GM18909 (cell line): ENCODE results near the gene XYLT1.

Source experiments
- ATAC-seq: cut with Tn5 transposase; IDR thresholded peaks from one replicate; pipeline ENCODE4 v1.9.1; 2021; ENCODE audit warnings: mild to moderate bottlenecking; ENCODE audit not compliant: unreplicated experiment, poor library complexity

The XYLT1 gene

DNA sequence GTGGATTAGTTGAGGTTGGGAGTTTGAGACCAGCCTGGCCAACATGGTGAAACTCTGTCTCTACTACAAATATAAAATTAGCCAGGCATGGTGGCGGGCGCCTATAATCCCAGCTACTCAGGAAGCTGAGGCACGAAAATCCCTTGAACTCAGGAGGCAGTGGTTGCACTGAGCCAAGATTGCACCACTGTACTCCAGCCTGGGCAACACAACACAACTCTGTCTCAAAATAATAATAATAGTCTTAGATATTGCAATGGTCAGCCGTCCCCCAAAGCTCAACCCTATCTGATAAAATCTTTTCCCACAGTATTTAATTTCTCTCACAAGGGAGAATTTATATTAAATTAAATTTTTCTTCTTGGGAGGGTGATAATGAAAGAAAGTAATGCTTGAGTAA lies 169.6 kb downstream of the XYLT1 start:
- no peak for ATAC-seq

DNA sequence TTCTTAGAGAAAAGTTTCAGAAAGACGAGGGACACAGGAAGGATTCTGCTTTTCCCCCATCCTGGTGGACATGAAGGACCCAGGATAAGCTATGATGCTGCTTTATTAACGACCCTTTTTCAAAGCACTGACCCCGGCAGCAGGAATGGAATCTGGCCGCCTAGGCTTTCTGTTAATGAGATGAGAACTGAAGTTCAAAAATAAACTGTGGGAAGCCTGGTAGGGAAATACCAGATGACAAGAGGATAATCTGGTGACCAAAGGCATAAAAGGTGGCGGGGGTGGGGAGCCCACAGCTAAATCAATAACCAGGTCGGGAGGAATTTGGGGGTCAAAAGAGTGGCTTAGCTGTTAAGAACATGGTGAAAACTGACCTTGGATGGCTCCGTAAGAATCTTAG lies 171.0 kb downstream of the XYLT1 start:
- no peak for ATAC-seq

DNA sequence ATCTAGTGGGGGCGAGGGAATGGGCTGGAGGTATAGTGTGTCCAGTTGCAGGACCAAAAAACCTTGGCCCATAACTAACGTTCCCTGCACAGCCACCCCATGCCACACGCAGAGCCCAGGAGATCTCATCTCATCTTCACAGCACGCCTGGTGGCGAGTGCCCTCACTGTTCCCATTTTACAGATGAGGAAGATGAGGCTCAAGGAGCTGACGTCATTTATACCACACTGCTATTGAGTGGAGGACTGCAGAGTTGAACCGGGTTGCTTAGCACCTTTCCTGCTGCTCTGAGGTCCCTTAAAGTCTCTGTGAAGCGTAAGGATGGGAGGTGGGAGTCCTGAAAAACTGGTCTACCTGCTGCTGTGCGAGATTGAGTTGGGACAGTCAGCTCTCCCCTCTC lies 172.5 kb downstream of the XYLT1 start:
- ATAC-seq, result no peak

DNA sequence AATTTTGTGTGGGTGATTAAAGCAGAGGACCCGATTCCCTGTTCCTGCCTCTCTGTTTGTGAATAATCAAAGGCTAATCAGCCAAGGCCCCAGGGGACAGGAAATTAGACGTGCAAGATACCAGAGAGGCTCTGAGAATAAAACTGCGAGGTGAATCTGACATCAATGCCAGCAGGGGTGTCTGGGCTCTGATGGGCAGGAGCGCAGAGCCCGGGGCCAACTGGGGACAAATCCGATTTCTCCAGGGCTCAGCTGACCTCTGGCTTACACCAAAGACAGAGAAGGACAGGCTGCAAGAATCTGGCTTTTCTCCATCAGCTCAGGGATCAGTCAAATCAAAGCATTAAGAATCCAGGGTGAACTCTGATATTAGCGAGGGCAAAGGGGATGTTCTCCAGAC lies 174.3 kb downstream of the XYLT1 start:
- no peak for ATAC-seq

DNA sequence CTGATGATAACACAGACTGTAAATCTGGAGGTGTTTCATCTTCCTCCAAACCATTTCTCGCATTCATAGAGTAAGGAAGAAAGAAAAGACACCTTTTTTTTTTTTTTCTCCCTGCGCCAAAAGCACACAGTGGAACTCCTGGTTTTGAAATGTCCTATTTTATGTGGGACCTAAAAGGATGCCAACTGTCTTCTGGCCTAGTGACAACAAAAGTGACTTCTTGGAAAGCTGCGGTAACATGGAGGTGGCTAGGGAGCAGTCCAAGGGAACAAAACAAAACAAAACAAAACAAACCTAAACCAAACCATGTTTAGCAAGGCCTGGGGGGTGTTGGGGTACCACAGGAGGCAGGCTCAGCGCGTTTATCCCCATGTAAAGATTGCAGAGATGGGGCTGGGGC lies 174.8 kb downstream of the XYLT1 start:
- ATAC-seq, result no peak

DNA sequence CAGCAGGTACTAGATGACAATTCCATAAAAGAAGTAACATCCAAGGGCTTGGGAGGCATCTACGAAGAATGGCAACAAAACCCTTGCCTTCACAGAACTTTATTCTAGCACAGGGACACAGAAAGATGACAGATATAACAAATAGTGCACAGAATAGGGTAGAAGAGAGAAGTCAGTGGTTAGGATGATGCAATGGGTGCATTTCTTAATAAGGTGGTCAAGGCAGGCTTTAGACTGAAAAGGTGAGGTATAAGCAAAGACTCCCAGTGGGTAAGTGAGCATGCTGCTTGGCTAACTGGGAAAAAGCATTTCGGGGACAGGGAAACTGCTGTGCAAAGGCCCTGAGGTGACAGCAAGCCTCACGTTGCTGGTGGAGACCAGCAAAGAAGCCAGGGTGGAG lies 175.9 kb downstream of the XYLT1 start:
- ATAC-seq, result no peak

DNA sequence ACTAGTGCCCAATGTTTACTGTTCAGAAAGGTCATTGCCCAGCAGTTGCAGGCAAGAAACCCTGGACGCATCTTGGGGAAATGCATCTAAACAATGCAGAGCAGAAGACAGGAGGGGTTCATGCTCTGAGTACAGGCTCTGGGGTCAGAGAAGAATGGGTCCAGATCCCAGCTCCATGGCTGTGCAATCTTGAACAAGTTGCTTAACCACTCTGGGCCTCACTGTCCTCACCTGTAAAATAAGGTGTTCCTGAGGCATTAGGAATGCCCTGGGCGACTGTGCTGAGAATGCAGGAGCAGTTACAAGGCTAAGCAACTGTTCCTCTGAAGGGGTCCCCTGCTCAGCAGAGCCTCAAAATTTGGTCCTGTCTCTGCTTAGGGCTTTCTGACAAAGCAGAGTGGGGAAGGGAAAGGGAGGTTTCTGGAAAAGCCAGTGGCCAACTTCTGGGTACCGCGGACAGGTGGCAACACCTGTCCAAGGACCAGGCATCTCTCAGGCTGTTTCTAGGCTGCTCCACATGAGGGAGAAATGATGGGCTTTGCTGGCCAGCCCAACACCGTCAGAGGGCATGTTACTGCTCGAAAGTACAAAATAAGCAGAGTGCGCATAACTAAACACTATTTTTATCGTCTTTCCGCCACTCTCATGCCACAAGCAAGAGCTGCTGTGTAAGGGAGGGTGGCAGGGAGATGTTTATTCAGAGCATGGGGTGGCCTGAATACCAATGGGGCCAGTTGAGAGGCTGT lies 176.8 kb downstream of the XYLT1 start:
- no peak for ATAC-seq

DNA sequence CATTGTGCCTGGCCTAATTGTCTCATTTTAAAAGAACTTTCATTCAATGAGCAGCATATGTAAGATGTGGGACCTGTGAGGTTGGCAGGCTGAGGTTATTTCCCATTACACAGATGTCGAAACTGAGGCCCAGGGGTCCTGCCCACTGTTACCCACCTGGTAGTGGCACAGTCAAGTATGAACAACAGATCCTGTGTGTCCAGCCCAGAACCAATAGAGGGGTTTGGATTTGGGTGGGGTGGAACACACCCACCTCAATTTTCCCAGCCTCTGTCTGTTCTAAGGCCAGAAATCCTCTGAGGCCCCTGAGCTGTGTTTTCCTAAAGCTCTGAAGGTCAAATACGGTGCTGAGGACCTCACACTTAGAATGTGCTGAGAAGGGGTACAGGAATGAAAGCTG lies 179.5 kb downstream of the XYLT1 start:
- no peak for ATAC-seq

DNA sequence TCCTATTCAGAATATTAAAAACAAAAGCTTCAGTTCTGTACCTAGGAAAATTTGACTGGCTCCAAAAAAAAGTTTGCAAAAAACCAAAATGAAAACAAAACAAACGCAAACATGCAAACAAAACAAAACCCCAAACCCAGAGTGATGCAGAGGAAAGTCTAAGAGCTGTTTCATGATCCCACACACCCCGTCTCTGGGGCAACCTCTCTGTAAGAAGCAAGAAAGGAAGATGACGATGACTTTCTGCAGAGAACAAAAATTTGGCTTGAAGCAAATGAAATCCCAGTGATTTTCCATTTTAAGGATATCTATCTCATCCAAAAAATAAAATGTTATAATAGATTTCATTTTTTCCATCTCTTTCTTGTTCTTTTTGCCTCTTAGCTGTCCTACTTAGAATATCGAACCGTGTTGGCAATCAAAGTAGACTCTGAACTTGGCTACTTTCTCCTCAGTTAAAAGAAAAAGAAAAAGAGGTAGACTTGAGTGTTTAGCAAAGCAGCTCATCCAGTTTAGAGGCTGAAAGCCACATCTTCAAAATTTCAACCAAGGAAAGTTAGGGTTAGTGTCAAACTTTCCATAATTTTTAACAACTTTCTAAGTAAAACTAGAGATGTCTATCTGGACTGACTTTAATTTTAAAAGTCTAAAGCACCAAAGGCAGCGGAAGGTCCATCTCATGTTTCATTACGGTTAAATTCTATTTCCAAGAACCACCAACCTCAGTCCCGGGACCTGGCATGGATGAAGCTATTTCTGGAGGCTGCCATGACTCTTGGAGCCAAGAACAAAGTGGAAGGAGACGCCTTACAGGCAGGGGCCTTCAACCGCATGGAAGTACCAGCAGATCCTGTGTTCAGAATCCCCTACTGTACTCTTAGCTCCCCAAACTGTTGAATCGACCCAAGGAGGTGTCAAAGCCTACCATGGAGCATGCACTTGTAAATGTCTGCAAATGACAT lies 180.8 kb downstream of the XYLT1 start:
- no peak for ATAC-seq

DNA sequence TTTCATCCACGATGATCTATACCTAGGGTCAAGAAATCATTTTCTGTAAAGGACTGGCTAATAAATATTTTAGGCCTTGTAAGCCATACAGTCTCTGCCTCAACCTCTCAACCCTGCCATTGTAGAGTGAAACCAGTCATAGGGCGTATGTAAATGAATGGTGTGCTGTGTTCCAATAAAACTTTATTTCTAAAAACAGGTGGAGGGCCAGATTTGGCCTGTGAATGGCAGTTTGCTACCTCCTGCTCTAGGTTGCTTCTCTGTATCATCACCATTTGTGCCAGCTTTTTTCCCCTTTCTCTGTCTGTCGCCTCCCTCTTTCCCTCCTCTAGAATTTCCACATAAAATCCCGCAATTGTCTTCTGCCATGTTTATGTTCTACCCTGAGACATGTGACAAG lies 181.7 kb downstream of the XYLT1 start:
- no peak for ATAC-seq

DNA sequence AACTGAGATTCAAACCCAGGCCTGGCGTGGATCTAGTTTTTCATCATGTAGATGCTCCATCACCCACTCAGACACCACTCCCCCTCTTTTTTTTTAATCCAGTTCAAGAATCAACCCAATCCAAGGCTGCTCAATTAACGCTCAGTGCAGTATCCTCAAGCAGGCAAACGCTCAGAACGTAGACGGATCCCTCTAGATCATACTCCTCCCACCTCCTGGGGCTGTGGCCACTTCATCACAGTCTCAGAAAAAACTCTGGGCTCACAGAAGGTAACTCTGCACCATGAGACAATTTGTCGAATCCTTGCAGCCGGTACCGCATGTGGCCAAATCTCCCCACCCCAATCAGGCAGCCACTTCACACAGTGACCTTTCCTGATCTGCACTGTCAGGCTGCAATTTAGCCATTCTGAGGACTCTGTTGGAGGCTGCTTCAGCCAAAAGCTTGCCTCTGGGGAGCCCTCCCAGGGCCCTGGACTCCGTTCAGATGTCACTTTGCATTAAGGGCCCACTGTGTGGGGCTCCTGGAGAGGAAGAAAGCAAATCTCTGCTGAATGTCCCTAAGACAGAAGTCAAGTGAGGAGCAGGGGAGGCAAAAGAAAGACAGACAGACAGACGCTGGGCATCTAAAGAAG lies 183.5 kb downstream of the XYLT1 start:
- ATAC-seq, result no peak

DNA sequence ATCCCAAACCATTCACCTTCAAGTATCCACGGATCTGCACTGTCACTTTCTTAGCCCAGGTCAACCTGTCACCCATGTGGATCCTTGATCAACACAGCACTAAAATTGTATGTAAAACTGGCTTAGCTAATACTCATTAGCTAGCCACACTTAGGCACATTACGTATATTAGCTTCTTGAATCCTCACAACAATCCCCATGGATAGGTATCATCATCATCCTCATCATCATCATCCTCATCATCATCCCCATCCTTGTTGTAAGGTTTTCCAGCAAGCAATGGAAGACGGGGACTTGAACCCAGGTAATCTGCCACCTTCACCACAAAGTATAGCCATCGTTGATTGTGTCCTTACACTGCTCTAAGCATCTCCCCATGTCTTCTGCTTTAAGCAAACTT lies 184.3 kb downstream of the XYLT1 start:
- no peak for ATAC-seq

DNA sequence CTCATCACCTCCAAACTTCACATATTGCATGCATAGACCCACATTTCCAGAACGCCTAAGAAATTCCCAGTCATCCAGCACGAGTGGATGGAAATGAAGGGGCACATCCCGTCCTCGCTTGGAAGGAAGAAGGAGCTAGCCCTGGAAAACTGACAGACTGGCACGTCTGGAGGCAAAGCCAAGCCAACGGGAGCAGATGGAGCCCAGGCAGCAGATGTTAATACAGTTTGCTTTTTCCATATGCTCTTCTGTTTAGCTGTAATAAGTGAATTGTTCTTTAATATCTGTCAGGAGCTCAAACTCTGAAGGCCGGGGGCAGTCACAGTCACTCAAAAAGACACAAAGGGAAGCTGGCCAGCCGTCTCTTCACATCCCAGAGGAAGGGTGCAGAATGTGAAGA lies 187.7 kb downstream of the XYLT1 start:
- no peak for ATAC-seq

DNA sequence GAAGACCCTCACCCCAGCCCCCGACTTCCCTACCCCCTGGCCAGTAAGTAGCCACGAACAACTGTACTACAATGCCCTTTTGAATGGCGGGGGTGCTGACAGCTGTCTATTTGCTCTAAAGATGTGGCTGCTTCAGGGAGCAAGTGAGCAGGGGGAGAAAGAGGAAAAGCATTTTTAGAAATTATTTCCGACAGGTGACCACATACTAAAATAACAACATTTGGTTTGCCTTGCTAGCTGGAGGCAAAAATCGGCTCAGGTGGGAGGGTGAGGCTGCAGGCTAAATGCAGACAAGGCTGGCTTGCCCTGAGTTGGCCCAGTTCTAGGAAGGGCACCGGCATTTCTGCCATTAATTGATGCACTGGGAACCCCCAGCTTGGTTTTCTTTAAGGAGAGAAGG lies 188.5 kb downstream of the XYLT1 start:
- ATAC-seq, result no peak

DNA sequence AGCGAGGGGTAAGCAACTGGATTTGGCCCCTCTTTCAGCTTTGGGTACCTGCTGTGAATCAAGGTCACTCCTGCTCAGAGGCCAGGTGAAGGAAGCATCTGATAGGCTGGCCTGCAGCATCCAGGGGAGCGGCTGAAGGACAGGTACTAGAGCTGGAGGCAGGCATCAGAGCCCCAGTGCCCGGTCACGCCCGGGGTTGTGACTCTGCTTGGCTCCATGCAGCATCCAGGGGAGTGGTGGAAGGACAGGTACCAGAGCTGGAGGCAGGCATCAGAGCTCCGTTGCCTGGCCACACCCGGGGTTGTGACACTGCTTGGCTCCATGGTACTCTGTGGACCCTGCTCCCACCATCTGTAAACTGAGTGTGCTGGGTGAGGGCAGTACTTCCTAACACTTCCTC lies 189.7 kb downstream of the XYLT1 start:
- ATAC-seq, result no peak

DNA sequence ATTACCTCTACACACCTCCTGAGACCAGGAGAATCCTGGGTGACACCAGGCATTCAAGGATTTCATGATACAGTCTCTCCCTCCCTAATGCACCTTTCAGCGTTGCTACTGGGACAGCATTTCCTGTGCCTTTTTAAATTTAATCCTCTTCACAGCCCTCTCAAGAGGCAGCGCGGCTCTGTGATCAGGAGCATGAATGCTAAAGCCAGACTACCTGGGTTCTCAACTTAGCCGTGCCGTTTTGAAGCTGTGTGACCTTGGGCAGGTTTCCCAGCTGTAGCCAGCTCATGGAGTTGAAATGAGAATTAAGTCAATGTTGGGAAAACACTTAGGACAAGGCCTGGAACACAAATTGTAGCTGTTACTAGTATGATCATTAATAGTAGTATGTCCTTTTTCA lies 191.8 kb downstream of the XYLT1 start:
- no peak for ATAC-seq

DNA sequence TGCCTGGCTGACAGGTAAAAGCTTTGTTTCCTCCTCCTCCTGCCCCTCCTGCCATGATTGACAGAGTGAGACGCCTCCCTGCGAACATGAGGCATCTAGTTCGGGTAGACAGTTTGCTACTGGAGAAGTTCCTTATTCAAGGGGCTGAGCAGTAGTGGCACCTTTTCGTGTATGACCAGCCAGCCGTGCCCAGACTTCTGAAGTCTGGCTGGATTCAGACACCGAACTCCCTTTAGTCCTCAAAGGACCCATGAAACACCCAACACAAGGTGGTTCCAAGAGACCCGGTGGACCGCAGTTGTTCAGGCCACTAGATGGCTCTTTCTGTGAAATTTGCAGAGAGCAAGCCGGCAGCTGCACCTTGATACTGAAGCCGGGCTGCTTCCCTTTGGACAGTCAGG lies 192.8 kb downstream of the XYLT1 start:
- ATAC-seq, result no peak

DNA sequence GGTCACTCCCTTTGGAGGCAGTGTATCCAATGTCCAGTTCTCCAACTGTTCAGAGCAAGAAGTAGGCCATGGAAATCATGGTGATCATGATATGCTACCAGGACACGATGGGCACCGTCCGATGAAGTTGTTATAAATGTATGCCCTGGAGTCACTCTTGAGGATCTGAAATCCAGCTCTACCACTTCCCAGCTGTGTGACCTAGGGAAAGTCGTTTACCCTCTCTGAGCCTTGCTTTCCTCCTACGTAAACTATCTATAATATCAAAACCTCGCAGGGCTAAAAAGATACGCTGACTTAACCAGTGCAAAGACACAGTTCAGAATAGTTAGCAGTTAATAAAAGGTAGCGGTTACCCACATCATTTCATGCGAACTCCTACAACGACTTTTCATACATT lies 194.2 kb downstream of the XYLT1 start:
- ATAC-seq, result no peak

DNA sequence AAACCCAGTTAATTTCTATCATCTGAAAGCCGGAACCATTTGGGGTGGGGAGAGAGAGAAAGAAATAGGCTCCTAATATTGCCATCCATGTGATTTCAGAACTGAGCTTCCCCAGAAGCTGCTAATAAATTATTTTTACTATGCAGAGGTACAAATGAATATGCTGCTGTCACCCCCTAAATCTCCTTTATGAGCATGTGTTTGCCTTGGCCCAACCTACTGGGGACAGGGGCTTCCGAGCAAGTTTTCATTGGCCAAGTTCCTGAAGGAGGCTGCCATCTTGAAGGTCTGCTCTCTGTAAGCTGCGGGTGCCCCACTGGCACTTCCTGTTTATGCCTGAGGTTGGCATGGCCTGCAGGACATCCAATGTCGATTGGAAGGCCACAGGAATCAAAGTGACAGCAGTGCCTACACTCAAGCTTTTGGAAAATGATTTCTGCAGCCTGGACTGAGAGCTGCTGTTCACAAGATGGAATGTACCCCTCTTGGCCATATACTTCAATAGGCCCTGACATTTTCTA lies 194.7 kb downstream of the XYLT1 start:
- ATAC-seq, result no peak

DNA sequence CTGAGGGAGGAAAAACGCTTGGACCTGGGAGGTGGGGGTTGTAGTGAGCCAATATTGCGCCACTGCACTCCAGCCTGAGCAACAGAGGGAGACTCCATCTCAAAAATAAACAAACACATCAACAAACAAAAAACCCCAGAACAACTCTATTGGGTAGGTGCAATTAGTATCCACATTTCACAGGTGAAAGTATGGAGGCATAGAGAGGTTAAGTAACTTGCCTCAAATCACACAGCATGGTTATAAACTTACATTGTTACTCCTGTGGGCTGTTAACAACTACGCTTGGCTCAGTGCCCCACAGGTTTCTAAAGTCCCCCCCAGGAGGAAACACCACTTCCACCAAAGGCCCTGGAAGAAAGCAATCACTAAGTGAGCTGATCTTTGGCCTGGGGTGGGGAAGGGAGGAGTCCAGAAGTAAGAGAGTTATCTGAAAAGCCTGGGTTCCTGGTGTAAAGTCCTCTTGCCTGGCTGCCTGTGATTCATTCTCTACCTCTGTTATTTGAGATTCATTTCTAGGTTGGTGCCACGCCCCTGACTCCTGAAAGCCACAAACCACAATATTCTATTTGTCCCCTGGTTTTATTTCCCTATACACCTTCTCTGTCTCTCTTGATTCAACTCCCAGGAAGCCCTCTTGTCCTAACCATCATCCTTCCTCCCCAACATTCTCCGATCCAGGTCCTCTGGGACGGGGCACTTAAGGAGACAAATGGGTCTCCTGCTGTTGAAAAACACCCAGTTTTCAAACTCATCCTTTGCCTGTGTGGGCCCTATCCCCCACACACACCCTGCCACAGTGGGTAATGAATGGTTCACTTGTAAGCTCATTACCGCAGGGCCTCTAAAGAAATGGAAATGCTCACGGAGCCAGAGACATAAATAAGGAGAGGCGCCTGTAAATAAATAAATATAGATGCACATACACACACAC lies 195.4 kb downstream of the XYLT1 start:
- ATAC-seq, result no peak
